Stimulated activated CD4-positive, alpha-beta T cell treated with anti-CD3 and anti-CD28 coated beads, TNF-alpha, amount 100 ng/mL, for 24 hours (primary cell): Measurements from ENCODE around the gene PIH1D1.
"Not testable (repeated sequence)": the region's sequence is repeated elsewhere in the genome, so short reads cannot be mapped to it uniquely, and the experiment has no call there.

ENCODE experiments used
- DNase-seq, 3 experiments: peaks; one replicate each; pipeline ENCODE4 v3.0.0-alpha.2; 2020; ENCODE audit warnings: low read depth in 3 of 3

PIH1D1 gene

GRCh38 chr19:49456326-49456725 is 4.7 kb upstream of the PIH1D1 start:
- no peak for DNase-seq

GRCh38 chr19:49455773-49456172 is 4.2 kb upstream of the PIH1D1 start:
- DNase-seq: no peak

- no peak for DNase-seq
Observed at GRCh38 chr19:49453757-49454240, 2.2 kb upstream of the PIH1D1 start.

GRCh38 chr19:49453013-49453756 is 1.6 kb upstream of the PIH1D1 start, which contains the start of gene ALDH16A1:
TSS of gene ALDH16A1 (plus strand) at chr19:49453225. CDS start at chr19:49453332, 107 bp downstream.
- DNase-seq: peak; percentile 95 to 97 (median 96)

GRCh38 chr19:49450405-49450804 is 1.2 kb downstream of the PIH1D1 start:
- no peak for DNase-seq

- no peak for DNase-seq
Observed at GRCh38 chr19:49448432-49448786, 3.2 kb downstream of the PIH1D1 start.

DNA sequence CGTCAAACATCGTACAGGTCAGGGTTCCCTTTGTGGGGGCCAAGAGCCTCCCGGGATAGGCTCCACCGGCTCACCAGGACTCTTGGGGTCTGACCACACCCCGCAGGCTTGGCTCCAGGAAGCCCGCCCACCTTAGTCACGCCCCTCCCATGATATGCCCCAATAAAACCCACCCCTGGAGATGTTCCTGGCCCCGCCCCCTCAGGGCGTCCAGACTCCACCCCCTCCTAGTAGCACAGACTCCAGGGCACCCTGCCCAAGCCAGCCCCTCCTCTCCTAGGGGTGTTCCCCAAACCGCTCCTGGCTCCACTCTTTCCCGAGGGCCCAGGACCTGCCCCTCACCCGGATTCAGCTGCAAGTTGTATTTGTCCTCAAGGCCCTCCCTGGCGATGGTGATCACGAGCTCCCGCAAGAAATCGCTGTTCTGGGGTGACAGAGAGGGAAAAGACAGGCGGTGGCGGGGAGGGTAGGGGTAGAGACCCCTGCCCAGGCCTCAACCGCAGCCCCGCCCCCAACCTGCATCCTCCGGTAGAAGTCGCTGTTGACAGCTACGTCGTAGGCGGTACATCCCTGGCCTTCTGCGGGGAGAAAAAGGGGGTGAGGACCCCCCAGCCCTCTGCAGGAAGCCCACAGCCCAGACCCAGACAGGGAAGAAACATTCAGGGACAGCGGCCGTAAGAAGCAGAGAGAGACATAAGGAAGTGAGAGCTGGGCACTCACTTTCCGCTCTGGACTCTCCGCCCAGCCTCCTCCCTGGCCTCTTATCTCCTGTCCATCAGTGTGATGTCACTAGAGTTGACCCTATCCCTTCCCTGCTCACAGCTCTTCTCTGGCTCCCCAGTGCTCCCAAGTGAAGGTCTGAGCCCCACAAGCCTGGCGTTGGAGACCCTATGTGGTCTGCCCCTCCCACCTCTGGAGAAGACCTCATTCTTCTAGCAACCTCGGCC is 3.9 kb downstream of the PIH1D1 start:
- peak in 1 of 3 experiments; percentile 39 for DNase-seq

DNA sequence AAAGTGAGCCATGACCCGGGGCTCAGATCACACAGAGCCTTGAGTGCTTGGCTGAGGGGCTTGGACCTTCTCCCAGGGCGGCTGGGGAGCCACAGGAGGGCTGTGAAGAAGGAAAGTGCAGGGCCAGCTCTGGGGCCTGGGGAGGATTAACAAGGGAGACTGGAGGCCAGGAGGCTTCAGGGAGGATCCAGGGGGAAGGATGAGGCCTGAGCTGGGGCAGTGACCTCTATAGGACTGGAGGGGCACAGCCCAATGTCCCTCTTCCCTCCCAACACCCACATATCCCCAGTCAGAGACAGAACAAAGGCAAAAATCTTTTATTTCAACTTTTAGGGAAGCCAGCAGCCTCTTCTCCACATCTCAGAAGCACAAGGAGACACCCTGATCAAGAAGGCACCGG is 5.6 kb downstream of the PIH1D1 start:
- no peak for DNase-seq

DNA sequence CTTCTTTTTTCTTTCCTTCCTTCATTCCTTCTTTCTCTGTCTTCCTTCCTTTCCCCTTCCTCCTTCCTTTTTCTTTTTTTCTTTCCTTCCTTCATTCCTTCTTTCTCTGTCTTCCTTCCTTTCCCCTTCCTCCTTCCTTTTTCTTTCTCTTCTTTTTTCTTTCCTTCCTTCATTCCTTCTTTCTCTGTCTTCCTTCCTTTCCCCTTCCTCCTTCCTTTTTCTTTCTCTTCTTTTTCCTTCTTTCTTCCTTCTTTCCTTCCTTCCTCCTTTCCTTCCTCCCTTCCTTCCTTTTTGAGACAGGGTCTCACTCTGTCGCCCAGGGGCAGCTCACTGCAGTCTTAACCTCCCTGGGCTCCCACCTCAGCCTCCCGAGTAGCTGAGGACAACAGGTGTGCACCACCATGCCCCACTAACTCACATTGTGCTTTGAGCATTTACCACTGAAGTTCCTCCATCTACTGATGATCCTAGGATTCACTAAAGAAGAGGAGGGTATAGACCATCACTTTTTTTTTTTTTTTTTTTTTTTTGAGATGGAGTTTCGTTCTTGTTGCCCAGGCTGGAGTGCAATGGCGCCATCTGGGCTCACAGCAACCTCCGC is 7.4 kb downstream of the PIH1D1 start:
- not testable (repeated sequence) for DNase-seq

DNA sequence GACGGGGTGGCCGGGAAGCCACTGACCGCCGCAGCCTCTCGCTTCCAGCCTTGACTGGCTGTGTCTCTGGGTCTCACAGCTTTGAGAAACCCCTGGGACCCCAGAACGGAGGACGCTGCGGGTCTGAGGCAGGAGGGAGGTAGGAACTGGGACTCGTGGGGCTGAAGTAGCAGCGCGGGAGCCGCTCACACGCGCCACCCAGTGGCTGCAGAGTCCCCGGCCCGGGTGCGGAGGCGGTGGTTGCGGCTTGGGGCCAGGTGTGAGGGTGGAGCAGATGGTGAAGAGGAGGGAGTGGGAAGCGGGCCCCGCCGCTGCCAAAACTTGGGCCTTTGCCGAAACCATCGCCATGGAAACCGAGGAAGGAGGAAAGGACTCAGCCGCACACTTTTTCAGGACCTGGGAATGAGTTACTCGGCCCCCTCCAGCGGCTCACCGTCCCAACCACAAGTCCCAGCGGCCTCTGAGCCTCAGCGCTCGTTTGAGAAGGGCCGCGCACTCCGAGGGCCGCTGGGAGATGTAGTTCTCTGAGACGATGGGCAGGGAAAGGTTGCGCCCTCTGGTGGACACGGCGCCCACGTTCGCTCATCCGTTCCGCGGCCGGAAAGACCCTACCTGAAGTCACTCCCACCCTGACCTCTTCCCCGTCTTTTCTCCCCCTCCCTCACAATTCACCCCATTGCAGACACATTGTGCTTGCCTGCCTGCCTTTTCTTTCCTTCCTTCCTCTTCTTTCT is 8.1 kb downstream of the PIH1D1 start:
- DNase-seq: peak; percentile 85 to 93 (median 90)

- DNase-seq: peak in 2 of 3 experiments; percentile 13 to 67
Observed at GRCh38 chr19:49442771-49443365, 8.7 kb downstream of the PIH1D1 start.

DNA sequence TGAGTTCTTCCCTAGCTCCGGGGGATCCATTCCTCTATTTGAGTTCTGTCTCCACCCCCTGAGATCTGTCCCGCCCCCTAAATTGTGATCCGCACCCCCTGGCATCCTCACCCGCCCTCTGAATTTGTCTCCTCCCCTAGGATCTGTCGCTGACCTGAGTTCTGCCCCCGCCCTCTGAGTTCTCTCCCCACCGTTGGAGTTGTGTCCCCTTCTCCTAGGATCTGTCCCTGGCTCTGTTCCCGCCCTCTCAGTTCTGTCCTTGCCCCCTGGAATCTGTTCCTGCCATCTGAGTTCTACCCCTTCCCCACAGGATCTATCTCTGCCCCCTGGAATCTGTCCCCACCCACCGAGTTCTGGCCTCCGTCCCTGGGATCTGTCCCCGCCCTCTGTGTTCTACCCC is 9.3 kb downstream of the PIH1D1 start:
- DNase-seq: peak in 1 of 3 experiments; percentile 19

DNA sequence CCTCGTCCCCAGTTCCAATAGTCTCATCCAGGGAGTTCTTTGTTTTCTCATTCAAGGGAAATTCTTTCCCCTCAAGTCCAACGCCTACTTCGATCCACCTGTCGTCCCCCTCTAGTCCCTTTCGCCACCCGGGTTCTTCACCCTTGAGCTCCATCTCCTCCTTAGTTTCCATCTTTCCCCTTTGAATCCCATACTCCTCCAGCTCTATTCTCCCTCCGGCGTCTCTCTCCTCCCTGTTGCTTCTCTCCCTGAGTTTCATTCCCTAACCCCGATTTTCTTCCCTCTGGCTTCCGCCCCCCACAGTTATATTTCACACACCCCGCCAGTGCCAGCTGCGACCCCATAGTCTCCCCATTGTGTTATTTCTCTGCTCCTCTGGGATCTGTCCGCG is 9.7 kb downstream of the PIH1D1 start:
- no peak for DNase-seq

- DNase-seq: peak in 1 of 3 experiments; percentile 35
Observed at GRCh38 chr19:49441210-49441959, 10.2 kb downstream of the PIH1D1 start, which contains the start of gene SLC17A7. TSS of gene SLC17A7 (minus strand) at chr19:49441527. CDS start at chr19:49441379, 148 bp downstream.

DNA sequence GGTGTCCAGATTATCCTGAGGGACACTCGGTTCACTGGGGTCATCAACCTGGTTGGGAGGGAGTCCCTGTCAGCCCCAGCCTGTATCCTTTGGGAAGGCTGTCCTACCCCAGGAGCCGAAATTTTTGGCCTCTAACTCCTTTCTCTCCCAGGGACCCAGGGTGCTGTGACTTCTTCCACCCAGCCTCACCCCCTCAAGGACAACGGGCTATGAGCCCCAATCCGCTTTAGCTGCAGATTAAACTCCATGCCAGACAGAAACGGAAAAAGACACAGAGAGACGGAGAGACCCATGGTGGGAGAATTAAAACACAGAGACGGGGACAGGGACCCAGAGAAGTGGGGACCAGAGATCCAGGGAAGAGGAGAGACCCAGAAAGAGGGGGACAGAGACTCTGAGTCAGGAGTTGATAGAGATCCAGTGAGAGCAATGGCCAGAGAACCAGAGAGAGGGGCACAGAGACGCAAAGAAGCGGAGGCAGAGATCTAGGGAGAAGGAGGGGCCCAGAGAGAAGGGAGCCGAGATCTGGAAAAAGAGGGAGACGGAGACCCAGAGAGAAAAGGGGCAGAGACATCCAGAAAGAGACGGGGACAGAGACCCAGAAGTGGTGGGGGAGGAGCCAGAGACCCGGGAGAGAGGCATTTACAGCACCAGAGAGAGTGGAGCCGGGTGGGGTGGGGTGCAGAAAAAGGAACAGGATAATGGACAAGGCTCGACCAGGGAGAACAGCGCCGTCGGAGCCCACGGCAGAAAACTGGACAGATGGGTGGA is 11.0 kb downstream of the PIH1D1 start:
- DNase-seq: no peak

GRCh38 chr19:49439836-49440235 is 11.8 kb downstream of the PIH1D1 start:
- no peak for DNase-seq

DNA sequence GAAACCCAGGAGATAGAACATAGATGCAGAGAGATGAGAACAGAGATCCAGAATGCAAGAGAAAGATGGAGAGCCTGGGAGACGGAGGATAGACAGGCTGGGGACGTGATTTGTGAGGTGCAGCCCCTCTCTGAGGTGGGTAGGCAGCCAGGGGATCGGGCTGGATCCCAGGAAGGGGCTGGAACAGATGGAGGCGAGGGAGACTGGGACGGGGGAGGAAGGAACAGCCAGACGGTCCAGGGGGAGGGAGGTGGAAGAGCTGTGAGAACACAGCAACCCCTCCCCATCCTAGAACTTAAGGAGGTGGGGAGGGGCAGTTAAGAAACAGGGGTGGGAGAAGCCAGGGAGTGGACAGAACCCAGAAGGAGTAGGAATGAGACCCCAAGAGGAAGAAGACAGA is 13.4 kb downstream of the PIH1D1 start:
- no peak for DNase-seq

GRCh38 chr19:49437231-49437630 is 14.4 kb downstream of the PIH1D1 start:
- DNase-seq: no peak

DNA sequence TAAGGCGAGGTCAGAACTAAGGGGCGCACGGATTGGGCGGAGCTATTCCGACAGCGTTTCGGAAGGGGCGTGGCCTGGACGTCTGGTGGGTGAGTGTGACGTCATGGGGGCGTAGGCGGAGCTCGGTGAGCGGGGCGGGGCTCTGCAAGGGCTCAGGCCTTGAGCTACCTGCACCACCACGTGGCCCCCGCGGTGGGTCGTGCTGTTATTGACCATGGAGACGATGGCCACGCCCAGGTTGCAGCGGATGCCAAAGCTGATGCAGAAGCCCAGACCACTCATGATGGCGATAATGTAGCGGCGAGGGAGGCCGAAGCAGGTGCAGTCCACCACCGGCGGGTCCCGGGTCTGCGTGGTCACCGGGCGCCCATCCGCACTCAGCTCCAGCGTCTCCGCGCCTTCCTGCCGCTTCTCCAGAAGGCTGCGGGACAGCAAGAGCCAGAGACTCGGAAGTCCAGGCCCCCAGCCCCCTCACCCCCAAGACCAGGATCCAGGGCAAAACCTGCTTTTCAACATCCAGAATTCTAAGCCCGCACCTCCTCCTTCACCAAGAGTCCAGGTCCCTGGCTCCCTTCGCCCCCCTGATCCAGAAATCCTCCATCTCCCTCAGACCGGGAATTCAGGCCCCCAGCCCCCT is 15.1 kb downstream of the PIH1D1 start:
- DNase-seq: peak in 2 of 3 experiments; percentile 38 to 67
